ENCODE results near the gene SNTG2.
A peak's percentile ranks its signal among the peaks of the same experiment; 100 is the strongest.

The SNTG2 gene

GRCh38 chr2:926896-927295 is 23.8 kb upstream of the SNTG2 start:
- DNase-seq (ENCODE audit: low spot score): no peak

DNA sequence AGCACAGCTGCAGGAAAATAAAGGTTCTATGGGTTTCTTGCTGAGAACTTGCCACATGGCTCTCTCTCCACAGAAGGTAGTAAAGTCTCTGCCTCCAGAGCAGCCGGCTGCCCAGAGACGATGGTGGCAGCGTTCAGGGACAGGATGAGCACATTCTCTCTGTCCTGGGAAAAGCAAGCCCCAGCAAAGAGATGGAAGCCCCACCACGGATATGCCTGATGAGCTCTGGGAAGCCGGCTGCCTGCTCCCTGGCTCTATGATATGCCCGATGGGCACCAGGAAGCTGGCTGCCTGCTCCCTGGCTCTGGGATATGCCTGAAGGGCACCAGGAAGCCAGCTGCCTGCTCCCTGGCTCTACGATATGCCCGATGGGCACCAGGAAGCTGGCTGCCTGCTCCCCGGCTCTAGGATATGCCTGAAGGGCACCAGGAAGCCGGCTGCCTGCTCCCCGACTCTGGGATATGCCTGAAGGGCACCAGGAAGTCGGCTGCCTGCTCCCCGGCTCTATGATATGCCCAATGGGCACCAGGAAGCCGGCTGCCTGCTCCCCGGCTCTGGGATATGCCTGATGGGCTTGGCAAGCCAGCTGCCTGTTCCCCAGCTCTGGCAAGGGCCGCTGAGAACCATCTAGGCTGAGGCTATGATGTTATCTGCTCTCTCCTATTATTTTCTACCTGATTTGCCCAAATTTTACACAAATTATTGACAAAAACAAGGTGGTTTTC is 21.5 kb upstream of the SNTG2 start:
- DNase-seq (ENCODE audit: low spot score): no peak

DNA sequence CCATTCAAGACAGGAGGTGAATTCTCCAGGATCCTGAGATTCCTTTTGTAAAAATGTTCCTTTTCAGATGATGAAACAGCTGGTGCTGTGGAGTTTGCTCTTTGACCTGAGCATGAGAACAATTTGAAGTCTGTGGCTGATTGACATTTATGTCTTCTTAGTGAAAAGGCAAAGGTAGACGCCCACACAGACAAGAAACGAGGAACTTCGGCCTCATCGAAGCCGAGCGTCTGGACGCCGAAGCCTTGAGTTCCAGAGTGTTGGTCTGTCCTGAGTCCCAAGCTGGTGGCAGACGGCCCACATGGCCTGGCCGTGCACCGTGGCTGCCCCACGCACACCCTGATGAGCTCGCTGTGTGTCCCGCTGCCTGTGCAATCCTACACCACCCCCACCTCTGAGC is 20.7 kb upstream of the SNTG2 start:
- DNase-seq (ENCODE audit: low spot score): no peak

DNA sequence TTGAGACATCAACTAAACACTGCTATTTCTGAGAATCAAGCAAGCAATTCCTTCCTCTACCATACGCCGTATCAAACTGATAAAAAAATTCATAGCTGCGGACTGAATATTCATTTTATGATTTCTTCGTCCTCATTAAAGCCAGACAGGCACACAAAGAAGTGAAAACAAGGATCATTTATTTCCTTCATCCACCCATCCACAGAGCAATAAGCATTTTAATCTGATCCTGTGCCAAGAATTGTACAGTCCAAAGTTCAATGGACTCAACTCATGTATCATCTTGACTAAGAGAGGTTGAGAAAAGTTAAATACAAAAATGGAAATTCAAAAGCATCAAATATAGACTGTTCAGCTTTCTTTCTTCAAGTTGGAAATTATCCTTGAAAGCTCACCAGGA is 19.7 kb upstream of the SNTG2 start:
- DNase-seq (ENCODE audit: low spot score): no peak

- no peak for DNase-seq (ENCODE audit: low spot score)
Measured at GRCh38 chr2:932320-933115, 18.1 kb upstream of the SNTG2 start.

DNA sequence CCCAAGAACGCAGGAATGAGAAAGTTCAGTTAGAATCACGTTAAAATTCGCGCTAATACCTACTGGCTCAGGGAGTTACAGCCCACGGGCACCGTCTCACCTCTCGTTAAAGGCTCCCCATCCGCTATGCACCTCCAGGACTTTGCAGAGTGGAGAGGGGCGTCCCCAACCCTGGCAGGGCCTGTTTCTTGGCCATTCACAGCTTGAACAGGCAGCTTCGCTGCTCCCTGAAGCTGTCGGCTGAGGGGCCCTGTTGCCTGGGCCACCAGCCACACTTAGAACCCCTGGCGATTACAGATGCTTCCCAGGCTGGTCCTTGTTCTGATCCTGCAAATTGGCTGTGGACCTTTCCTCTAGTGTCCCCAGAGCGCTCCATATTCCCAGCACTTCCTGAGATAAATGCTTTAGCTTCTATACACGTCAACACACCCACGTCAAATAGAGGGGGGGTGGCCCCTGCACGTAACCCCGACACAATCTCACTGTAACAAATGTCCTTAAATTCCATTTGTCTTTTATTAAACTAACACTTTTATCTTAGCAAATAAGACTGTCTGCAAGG is 16.8 kb upstream of the SNTG2 start:
- no peak for DNase-seq (ENCODE audit: low spot score)

DNA sequence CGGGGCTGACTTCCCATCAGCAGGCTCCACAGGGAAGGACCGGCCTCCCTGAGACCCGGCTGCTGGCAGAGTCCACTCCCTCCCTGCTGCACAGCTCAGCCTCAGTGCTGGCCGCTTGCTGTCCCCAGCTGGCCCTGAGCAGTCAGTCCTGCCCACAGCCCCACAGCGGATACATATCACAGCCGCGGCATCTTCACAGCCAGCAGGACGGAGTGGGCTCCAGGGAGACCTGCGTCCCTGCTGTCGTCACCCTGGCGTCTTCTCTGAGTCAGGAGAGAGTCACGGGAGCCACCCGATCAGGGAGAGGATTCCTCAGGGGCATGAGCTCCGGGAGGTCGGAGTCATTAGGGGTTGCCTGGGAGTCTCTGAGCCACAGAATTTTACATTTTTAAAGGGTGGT is 13.1 kb upstream of the SNTG2 start:
- no peak for DNase-seq (ENCODE audit: low spot score)

DNA sequence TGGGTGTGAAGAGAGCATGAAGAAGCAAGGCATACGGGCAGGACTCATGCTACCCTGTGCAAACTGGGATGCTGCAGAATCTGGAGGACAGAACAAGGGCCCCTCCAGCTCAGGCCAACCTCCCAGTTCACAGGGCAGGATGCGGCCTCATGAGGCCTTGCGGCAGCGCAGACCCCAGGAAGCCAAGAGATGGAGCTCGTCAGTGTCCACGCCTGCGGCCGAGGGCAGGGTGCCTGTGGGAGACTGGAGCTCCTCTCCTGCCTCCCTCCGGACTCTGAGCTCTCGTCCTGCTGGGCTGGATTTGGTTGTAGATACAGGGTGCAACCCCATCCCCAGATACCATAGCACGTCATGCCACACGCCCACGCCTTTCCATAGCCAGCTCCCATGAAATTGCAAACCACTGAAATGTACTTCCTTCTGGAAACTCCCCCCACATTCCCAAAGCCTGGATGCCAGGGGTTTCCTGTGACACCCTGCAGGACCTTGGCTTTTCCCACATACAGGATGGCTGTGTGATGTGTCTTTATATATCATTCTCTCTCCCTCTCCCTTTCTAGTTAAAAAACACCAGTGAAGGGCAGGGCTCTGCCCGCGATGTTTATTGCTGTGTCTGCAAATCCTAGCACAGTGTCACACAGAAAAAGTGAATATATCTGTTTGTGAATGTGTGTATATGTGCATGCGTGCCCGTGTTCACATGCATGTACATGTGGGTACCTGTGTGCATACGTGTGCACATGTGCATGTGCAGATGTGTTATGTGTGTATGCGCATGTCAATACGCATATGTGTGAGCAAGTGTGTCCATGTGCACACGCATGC is 12.3 kb upstream of the SNTG2 start:
- no peak for DNase-seq (ENCODE audit: low spot score)

GRCh38 chr2:939936-940601 is 10.6 kb upstream of the SNTG2 start:
- DNase-seq (ENCODE audit: low spot score): no peak

GRCh38 chr2:941871-942270 is 8.8 kb upstream of the SNTG2 start:
- DNase-seq (ENCODE audit: low spot score): no peak

DNA sequence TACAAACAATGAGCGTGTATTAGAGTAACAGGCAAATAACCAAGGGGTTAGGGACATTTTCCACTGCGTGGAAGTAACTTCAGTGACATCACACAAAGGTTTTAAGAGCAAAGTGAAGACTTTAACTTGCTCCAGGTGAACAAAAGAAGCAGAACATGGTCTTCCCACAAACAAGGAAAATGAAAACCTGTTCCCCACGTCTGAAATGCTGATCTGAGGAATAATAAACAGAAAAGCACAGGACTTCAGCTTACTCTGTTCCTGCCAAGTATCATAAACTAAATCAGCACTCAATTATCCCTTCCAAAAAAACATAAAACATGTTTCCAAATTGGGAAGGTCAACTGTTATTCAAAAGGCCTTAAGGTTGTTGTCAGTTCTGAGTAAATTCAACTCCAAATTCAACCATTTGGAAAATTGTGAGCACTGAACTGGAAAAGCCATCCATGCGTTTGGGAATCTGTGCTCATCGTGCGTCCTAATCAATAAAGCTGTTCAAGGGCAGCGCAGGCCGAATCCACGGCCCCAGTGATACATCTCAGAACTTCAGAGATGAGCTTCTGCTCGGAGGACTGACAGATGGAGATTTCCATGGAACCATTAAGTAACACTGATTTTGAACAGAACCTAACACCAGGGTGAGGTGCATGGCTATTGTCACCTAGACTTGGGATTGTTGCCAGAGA is 7.7 kb upstream of the SNTG2 start:
- DNase-seq (ENCODE audit: low spot score): no peak

GRCh38 chr2:943461-943797 is 7.2 kb upstream of the SNTG2 start:
- DNase-seq (ENCODE audit: low spot score): no peak

GRCh38 chr2:943821-944220 is 6.8 kb upstream of the SNTG2 start:
- no peak for DNase-seq (ENCODE audit: low spot score)

GRCh38 chr2:944693-945092 is 6.0 kb upstream of the SNTG2 start:
- DNase-seq (ENCODE audit: low spot score): no peak

- DNase-seq (ENCODE audit: low spot score): no peak
Measured at GRCh38 chr2:945104-945503, 5.5 kb upstream of the SNTG2 start.

- no peak for DNase-seq (ENCODE audit: low spot score)
Measured at GRCh38 chr2:946073-946948, 4.3 kb upstream of the SNTG2 start.

DNA sequence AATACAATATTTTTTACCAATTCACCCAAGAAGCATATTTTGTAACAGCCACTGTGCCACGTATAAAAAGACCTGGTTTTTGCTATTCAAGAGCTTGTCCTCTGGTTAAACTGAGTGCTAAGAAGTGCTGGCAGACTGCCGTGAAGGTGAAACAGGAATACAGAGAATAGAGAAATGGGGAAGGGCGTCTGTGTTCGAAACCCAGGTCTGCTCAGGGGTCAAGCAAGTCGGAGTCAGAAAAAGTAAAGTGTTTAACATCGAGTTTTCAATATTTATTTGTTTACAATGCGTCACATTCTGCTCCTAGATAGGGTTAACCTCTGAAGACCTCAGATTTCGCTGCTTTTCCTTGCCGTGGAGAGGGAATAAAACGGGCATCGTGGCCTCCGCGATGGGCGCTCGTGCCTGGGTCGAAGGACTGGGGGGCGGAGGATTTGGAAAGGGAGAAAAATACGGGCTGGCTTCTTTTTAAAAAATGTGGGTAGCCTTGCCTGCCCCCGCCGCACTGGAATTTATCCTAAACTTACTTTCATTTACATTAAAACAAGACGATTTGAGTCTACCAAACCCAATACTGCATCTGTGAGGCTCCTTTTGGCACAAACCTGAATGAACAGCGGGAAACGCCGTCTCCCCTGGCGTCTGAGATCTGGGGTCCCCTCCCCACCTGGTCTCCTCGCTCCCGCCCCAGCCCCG is 1.1 kb upstream of the SNTG2 start:
- no peak for DNase-seq (ENCODE audit: low spot score)

DNA sequence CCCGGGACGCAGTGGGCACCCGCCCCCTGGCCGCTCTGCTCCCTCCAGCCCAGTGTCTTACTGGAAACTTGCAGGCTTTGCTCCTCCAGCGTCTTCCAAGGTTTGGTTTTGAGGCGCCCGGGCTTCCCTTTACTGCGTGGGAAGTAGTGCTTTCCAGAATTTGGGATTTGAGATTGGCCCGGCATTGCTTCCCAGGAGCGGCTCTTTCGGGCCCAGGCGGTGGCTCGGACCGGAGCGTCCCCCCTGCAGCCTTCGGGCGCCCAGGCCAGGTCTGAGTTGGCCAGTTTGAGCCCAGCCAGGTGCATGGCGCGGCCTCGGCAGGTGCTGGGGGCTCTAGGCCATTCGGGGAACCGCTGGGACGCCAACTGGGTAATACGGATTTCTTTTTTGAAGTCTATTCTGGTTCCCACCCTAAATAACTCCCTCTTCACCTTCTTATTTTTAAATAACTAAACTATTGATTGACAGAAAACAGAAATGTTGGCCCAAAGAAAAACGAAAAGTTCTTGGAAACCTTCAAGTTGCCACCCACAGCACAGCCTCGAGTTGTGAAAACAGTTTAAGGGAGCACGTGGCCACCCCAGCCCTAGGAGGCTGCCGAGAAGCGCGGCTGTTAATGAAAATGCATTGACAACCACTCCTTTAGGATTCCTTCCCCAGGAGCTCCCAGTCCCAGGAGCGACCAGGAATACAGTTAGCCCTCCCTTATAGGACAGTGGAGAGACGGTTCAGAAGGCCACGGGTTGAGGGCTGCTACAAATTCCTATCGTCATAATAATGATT is 766 bp downstream of the SNTG2 start:
- DNase-seq (ENCODE audit: low spot score): peak; percentile 27

DNA sequence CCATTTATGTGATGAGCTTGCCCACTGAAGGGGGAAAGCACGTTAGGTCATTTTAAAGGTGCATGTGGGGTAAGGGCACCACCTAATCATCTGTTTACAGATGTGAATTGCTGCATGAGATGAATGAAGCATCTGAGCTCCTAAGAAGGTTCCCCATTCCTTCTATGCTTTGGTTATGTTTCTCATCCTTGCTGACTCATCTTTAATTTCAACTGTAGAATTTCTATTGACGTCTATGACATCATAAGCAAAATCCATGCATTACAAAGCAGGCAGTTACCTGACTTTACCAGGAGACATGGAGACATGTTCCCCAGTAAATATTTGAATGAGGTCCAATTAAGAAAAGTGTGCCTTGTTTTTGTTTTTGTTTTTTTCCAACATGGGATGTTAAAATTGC is 2.8 kb downstream of the SNTG2 start:
- DNase-seq (ENCODE audit: low spot score): no peak

Data from AG08396 (cell line).